ENCODE data around the gene TRPM1. TPM values are rescaled to one million over a fixed set of nuclear protein-coding genes. Genes with fewer than 3 reads are reported as not detected.

The TRPM1 gene
- total RNA-seq, 1 donor from 2014 or later: not detected

- Mint-ChIP-seq H3K36me3 (ENCODE audit: low read depth) (no peaks in the 10 kb centered on the region), H3K9me3 (ENCODE audit: low read depth) (no peaks in the 10 kb centered on the region), H3K27me3 (ENCODE audit: low read depth) (peaks cover 2% of the 10 kb centered on the region), H3K27ac (ENCODE audit: unreplicated experiment) (no peak overlapping the region), H3K4me1 (ENCODE audit: low read depth) (peaks cover 5% of the 10 kb centered on the region), H3K4me3 (ENCODE audit: unreplicated experiment) (no peak overlapping the region)
- no peak for TF ChIP-seq CTCF (IDR thresholded peaks at IDR 0.05)
- no peak for DNase-seq (ENCODE audit: low spot score)
Measured at GRCh38 chr15:31062310-31062847, 39.1 kb downstream of the TRPM1 start.

- Mint-ChIP-seq H3K4me1 (ENCODE audit: low read depth) (peaks cover 5% of the 10 kb centered on the region), H3K36me3 (ENCODE audit: low read depth) (peaks cover 4% of the 10 kb centered on the region), H3K27ac (ENCODE audit: unreplicated experiment) (no peak overlapping the region), H3K9me3 (ENCODE audit: low read depth) (peaks cover 11% of the 10 kb centered on the region), H3K27me3 (ENCODE audit: low read depth) (peaks cover 5% of the 10 kb centered on the region), H3K4me3 (ENCODE audit: unreplicated experiment) (no peak overlapping the region)
- no peak for TF ChIP-seq CTCF (IDR thresholded peaks at IDR 0.05)
- no peak for DNase-seq (ENCODE audit: low spot score)
Measured at GRCh38 chr15:31060429-31061140, 40.9 kb downstream of the TRPM1 start.

GRCh38 chr15:31058236-31058962, 43.1 kb downstream of the TRPM1 start:
- peaks cover 11% of the 10 kb centered on the region for H3K9me3 Mint-ChIP-seq (ENCODE audit: low read depth)
- no peak overlapping the region for H3K27ac Mint-ChIP-seq (ENCODE audit: unreplicated experiment)
- H3K27me3 Mint-ChIP-seq (ENCODE audit: low read depth): peaks cover 5% of the 10 kb centered on the region
- DNase-seq (ENCODE audit: low spot score): no peak
- H3K4me3 Mint-ChIP-seq (ENCODE audit: unreplicated experiment): no peak overlapping the region
- H3K4me1 Mint-ChIP-seq (ENCODE audit: low read depth): peaks cover 5% of the 10 kb centered on the region
- no peak for TF ChIP-seq CTCF (IDR thresholded peaks at IDR 0.05)
- peaks cover 4% of the 10 kb centered on the region for H3K36me3 Mint-ChIP-seq (ENCODE audit: low read depth)

- no peak for DNase-seq (ENCODE audit: low spot score)
Measured at GRCh38 chr15:31051496-31052080, 49.9 kb downstream of the TRPM1 start.

More at GRCh38 chr15:31051496-31052080, 49.9 kb downstream of the TRPM1 start:
- no peaks in the 10 kb centered on the region for H3K4me1 Mint-ChIP-seq (ENCODE audit: low read depth)
- H3K27ac Mint-ChIP-seq (ENCODE audit: unreplicated experiment): no peak overlapping the region
- peaks cover 2% of the 10 kb centered on the region for H3K27me3 Mint-ChIP-seq (ENCODE audit: low read depth)
- H3K9me3 Mint-ChIP-seq (ENCODE audit: low read depth): peaks cover 5% of the 10 kb centered on the region
- H3K36me3 Mint-ChIP-seq (ENCODE audit: low read depth): no peaks in the 10 kb centered on the region
- no peak for TF ChIP-seq CTCF (IDR thresholded peaks at IDR 0.05)
- H3K4me3 Mint-ChIP-seq (ENCODE audit: unreplicated experiment): no peak overlapping the region
